VCaP (cell line): Measurements from ENCODE around the gene PCDHA6.
"Not testable (repeated sequence)": the region's sequence is repeated elsewhere in the genome, so short reads cannot be mapped to it uniquely, and the experiment has no call there.

ENCODE experiments used
- H3K27ac ChIP-seq: fragments of 450-650 bp; 2 replicates; pipeline ENCODE4 v1.5.1; 2017
- CTCF ChIP-seq: fragments of 450-650 bp; conservative IDR thresholded peaks from 2 replicates; pipeline ENCODE4 v1.5.1; 2017; ENCODE audit warnings: mild to moderate bottlenecking, moderate library complexity

PCDHA6 gene

DNA sequence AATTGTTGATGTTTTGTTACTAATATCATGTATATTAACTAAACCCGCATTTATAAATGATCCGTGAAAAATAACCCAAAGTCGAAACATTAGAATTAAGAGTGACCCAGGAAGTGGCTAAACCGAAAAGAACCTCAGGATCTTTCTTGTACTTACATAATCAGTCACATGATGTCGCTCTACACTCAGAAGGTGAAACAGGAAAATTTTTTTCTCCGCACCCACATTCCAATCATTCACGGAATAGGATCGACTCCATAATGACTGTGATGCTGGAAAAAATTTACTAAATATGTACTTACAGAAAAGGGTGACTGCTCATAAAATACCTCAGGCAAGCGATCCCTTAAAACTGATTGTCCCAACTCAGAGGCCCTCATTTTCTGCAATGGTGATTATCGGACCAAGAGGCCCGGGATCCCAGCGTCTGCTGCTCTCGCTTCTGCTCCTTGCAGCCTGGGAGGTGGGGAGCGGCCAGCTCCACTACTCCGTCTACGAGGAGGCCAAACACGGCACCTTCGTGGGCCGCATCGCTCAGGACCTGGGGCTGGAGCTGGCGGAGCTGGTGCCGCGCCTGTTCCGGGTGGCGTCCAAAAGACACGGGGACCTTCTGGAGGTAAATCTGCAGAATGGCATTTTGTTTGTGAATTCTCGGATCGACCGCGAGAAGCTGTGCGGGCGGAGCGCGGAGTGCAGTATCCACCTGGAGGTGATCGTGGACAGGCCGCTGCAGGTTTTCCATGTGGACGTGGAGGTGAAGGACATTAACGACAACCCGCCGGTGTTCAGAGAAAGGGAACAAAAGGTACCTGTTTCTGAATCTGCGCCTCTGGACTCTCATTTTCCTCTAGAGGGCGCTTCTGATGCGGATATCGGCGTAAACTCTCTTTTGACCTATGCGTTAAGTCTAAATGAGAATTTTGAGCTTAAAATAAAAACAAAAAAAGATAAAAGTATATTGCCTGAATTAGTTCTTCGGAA, 47.6 kb downstream of the PCDHA6 start, which contains the start of gene PCDHA12:
Gene PCDHA12 (plus strand): TSS at position 224 of the 981 bp plus-strand sequence. CDS start 165 bp downstream, at position 389.
- peak; percentile 60 for TF ChIP-seq CTCF
- H3K27ac ChIP-seq, result peak within 1 kb of the TSS; percentile 70

GRCh38 chr5:140876541-140877261, 48.9 kb downstream of the PCDHA6 start:
- not testable (repeated sequence) for H3K27ac ChIP-seq

DNA sequence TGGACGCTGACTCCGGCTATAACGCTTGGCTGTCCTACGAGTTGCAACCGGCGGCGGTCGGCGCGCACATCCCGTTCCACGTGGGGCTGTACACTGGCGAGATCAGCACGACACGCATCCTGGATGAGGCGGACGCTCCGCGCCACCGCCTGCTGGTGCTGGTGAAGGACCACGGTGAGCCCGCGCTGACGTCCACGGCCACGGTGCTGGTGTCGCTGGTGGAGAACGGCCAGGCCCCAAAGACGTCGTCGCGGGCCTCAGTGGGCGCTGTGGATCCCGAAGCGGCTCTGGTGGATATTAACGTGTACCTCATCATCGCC, 49.5 kb downstream of the PCDHA6 start:
- no peak overlapping the region for H3K27ac ChIP-seq
- TF ChIP-seq CTCF, result no peak
